Activated T-cell treated with anti-CD3 and anti-CD28 coated beads, Interleukin-2, amount 50 U/mL, for 4 hours (primary cell): ENCODE results near the gene EREG. TPM values are rescaled to one million over a fixed set of nuclear protein-coding genes. Genes with fewer than 3 reads are reported as not detected.
A peak's percentile ranks its signal among the peaks of the same experiment; 100 is the strongest.
"Not testable (repeated sequence)": the region's sequence is repeated elsewhere in the genome, so short reads cannot be mapped to it uniquely, and the experiment has no call there.

Source experiments
- ATAC-seq, 2 donors: fragments of 200-7000 bp; cut with Tn5 transposase; one replicate each; pipeline ENCODE4 v1.10.0; 2021
- DNase-seq: peaks from one replicate; pipeline ENCODE4 v3.0.0-alpha.2; 2020
- H3K27me3 Mint-ChIP-seq: one replicate; pipeline ENCODE4 v1.8.0; 2021; ENCODE audit warnings: low read depth, mixed read lengths
- H3K36me3 Mint-ChIP-seq: one replicate; pipeline ENCODE4 v1.8.0; 2022; ENCODE audit warnings: mixed read lengths; ENCODE audit not compliant: insufficient read depth
- H3K4me1 Mint-ChIP-seq: one replicate; pipeline ENCODE4 v1.8.0; 2021; ENCODE audit warnings: low read depth, mixed read lengths
- H3K4me3 Mint-ChIP-seq: one replicate; pipeline ENCODE4 v1.8.0; 2021; ENCODE audit warnings: mild to moderate bottlenecking, moderate library complexity, mixed read lengths
- H3K9me3 Mint-ChIP-seq: one replicate; pipeline ENCODE4 v1.8.0; 2021; ENCODE audit warnings: mixed read lengths
- total RNA-seq, 3 donors: library from RNA; stranded (reverse); gene quantifications; one replicate each; pipeline ENCODE4 v1.2.1, GENCODE V29; 2021

EREG gene
- total RNA-seq, 3 donors from 2014 or later: 0.13 to 0.63 (median 0.54) TPM

DNA sequence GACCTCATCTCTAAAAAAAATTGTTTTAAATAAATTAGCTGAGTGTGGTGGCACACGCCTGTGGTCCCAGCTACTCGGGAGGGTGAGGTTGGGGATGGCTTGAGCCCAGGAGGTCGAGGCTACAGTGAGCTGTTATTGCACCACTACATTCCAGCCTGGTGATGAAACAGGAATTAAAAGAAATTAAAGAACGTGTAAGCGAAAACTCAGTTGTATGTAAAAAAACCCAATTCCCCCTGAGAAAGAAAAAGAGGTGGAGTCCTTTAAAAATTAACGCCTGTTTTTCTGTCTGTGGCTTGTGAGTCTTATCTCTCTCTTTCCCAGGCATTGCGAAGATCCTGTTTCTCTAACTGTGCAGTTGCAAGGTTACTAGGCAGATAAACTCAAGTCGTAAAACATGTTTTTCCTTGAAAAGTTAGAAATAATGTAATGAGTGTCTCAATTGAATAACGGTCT, 34.6 kb upstream of the EREG start:
- H3K27me3 Mint-ChIP-seq: peaks cover 10% of the 10 kb centered on the region
- no peaks in the 10 kb centered on the region for H3K4me1 Mint-ChIP-seq
- H3K36me3 Mint-ChIP-seq: no peaks in the 10 kb centered on the region
- no peak for ATAC-seq
- DNase-seq: no peak
- H3K4me3 Mint-ChIP-seq: no peak overlapping the region
- H3K9me3 Mint-ChIP-seq: no peaks in the 10 kb centered on the region

GRCh38 chr4:74331252-74331651, 33.7 kb upstream of the EREG start:
- H3K27me3 Mint-ChIP-seq: peaks cover 9% of the 10 kb centered on the region
- DNase-seq (no peak), ATAC-seq (no peak)
- H3K9me3 Mint-ChIP-seq: no peaks in the 10 kb centered on the region
- no peaks in the 10 kb centered on the region for H3K4me1 Mint-ChIP-seq
- H3K4me3 Mint-ChIP-seq: no peak overlapping the region
- H3K36me3 Mint-ChIP-seq: no peaks in the 10 kb centered on the region

DNA sequence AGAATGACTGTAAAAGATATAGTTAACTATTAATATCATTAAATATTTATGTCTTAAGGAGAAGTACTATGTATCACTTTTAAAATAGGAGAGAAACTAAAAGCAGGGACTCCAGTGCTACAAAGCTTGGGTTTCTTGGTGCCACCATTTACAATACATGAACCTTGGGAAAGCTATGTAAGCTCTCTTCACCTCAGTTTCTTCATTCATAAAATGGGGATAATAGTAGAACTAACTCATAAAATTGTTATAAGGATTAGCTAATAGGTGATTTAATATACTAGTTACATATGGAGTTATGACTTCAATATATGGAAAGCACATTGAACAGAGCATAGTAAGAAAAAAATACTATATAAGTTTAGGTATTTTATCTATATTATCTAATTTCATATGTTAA, 33.0 kb upstream of the EREG start:
- H3K27me3 Mint-ChIP-seq: peaks cover 9% of the 10 kb centered on the region
- no peaks in the 10 kb centered on the region for H3K9me3 Mint-ChIP-seq
- ATAC-seq (no peak), DNase-seq (no peak)
- no peaks in the 10 kb centered on the region for H3K4me1 Mint-ChIP-seq
- H3K4me3 Mint-ChIP-seq: no peak overlapping the region
- no peaks in the 10 kb centered on the region for H3K36me3 Mint-ChIP-seq

DNA sequence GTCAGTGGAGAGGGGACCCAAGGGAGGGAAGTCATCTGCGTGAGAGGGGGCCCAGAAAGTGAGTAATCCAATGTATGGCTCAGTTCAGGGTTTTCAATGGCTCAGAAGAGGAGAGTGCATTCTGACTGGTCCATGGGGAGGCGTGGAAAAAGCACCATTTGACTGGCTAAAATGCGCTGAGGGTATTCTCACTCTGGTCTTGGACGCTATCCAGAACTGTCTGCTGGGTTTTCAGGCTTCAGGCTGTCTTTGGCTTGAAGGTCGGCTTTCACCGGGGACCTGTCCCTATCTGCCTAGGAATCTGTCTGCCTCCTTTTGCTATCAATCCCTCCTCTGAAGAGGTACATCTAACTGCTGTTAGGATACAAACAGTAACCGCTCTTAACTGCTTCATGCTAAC, 30.3 kb upstream of the EREG start:
- ATAC-seq: no peak
- DNase-seq: no peak
- Mint-ChIP-seq H3K9me3 (no peaks in the 10 kb centered on the region), H3K4me1 (no peaks in the 10 kb centered on the region), H3K27me3 (peaks cover 2% of the 10 kb centered on the region), H3K4me3 (no peak overlapping the region), H3K36me3 (no peaks in the 10 kb centered on the region)

DNA sequence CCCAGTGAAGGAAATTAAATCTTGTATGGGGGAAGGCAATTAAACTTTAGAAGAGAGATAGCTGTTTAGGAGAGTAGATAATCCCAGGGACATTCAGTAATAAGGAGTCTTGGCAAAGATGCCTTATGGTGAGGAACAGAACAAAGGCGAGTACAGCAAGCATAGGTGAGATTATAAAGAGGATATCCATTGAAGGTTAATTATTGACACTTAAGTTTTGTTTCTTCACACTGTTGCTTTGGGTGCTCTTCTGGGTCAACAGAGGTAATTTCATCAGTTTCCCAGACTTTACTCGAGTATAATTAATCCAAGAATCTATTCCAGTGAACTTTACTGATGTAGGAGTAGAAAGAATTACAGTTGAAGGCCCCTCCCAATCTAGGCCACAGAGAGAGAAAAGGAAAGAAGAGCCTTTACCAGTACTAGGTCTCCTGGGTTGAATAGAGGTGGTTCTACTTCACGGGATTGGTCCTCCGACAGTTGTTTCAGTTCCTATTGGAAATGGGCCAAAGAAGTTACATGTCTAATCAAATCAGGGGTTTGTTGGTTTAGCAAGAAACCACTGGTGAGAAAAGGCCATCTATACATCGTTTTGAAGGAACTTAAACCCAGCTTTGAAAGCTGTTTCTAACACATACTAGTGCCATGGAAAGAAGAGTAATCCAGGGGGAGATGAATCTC, 29.5 kb upstream of the EREG start:
- ATAC-seq (no peak), DNase-seq (no peak)
- no peak overlapping the region for H3K4me3 Mint-ChIP-seq
- H3K4me1 Mint-ChIP-seq: no peaks in the 10 kb centered on the region
- H3K36me3 Mint-ChIP-seq: no peaks in the 10 kb centered on the region
- peaks cover 2% of the 10 kb centered on the region for H3K27me3 Mint-ChIP-seq
- H3K9me3 Mint-ChIP-seq: no peaks in the 10 kb centered on the region

DNA sequence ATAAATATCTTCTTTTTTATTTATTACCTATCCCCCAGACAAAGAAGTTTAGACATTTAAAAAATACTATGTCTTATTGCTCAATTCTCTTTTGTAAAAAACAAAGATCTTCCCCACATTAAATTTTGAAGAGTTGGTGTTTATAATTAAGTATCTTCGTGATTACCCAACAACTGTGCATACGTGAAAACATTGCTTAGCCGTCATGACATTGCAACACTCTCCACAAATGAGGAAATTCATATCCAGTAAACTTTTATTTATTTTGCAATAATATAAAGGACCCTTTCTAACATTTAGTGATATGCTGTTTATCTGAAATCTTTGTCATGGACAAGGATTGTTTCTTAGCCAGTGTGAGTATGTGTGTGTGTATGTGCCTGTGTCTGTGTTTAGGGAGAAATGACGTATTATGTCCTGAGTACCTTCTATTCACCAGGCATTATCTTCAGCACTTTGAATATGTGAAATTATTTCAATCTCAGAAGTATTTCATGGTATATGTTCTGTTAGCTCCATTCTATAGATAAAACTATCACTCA, 26.1 kb upstream of the EREG start:
- H3K9me3 Mint-ChIP-seq: peaks cover 8% of the 10 kb centered on the region
- no peak for ATAC-seq
- no peaks in the 10 kb centered on the region for H3K4me1 Mint-ChIP-seq
- H3K4me3 Mint-ChIP-seq: no peak overlapping the region
- H3K36me3 Mint-ChIP-seq: no peaks in the 10 kb centered on the region
- no peak for DNase-seq
- peaks cover 2% of the 10 kb centered on the region for H3K27me3 Mint-ChIP-seq

DNA sequence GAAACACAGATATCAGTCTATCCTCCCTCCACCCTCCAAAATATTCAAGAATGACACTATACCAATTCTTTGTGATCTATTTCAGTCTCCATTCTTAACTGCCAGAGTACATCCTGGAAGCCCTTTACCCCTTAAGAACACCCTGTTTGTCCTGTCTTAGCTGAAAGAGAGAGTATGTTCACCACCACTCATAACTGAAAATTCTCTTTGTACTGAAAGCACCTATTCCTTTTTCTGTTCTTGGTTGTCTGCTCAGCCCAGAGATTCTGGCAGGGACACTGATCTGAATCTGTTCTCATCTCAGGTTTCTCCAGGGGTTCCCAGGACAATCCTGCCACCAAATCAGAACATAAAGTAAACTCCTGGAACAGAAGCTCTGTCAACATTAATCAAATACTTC, 25.4 kb upstream of the EREG start:
- H3K36me3 Mint-ChIP-seq: no peaks in the 10 kb centered on the region
- no peaks in the 10 kb centered on the region for H3K4me1 Mint-ChIP-seq
- ATAC-seq: no peak

DNA sequence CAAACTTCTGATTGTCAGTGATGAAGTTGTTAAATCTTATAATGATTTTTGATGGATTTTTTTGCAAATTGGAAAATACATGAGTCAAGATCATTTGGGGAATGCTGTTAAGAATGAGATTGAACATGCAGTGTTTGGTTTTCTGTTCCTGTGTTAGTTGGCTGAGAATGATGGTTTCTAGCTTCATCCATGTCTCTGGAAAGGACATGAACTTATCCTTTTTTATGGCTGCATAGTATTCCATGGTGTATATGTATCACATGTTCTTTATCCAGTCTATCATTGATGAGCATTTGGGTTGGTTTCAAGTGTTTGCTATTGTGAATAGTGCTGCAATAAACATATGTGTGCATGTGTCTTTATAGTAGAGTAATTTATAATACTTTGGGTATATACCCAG, 24.5 kb upstream of the EREG start:
- DNase-seq, ATAC-seq, H3K4me1 Mint-ChIP-seq, H3K36me3 Mint-ChIP-seq, H3K27me3 Mint-ChIP-seq, H3K4me3 Mint-ChIP-seq: not testable (repeated sequence)
- peaks cover 19% of the 10 kb centered on the region for H3K9me3 Mint-ChIP-seq

More for the DNA sequence above, 25.4 kb upstream of the EREG start:
- no peaks in the 10 kb centered on the region for H3K27me3 Mint-ChIP-seq
- no peak for DNase-seq
- H3K4me3 Mint-ChIP-seq: no peak overlapping the region
- peaks cover 12% of the 10 kb centered on the region for H3K9me3 Mint-ChIP-seq

GRCh38 chr4:74344031-74344430, 20.9 kb upstream of the EREG start:
- no peak for DNase-seq
- Mint-ChIP-seq H3K4me1 (no peaks in the 10 kb centered on the region), H3K27me3 (peaks cover 3% of the 10 kb centered on the region), H3K36me3 (no peaks in the 10 kb centered on the region), H3K4me3 (no peak overlapping the region), H3K9me3 (peaks cover 20% of the 10 kb centered on the region)
- no peak for ATAC-seq

- DNase-seq: no peak
- no peaks in the 10 kb centered on the region for H3K36me3 Mint-ChIP-seq
- ATAC-seq: no peak
- H3K9me3 Mint-ChIP-seq: no peaks in the 10 kb centered on the region
- peaks cover 7% of the 10 kb centered on the region for H3K27me3 Mint-ChIP-seq
- no peaks in the 10 kb centered on the region for H3K4me1 Mint-ChIP-seq
- no peak overlapping the region for H3K4me3 Mint-ChIP-seq
Measured at GRCh38 chr4:74353858-74354257, 11.1 kb upstream of the EREG start.

DNA sequence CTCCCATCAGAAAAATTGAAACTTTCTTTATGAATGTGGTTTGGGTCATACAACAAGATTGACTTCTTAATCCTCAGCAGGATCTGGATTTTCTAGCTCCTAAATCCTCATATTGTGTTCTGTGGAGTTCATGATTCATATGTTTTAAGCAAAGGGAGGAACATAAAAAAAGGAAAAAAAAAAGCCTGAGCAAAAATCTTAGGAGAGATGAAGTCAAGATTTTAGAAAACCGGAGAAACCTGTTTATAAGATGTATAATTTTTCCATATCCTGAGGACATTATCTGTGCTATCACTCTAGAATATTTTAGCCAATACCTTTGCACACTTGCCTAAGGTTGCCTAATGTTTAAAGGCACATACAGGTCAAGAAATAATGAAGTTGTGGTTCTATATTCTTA, 7.0 kb upstream of the EREG start:
- DNase-seq: no peak
- Mint-ChIP-seq H3K4me3 (no peak overlapping the region), H3K9me3 (no peaks in the 10 kb centered on the region), H3K36me3 (no peaks in the 10 kb centered on the region), H3K4me1 (no peaks in the 10 kb centered on the region), H3K27me3 (peaks cover 13% of the 10 kb centered on the region)
- ATAC-seq: no peak

GRCh38 chr4:74361671-74362070, 3.3 kb upstream of the EREG start:
- ATAC-seq (no peak), DNase-seq (no peak)
- peaks cover 30% of the 10 kb centered on the region for H3K27me3 Mint-ChIP-seq
- H3K4me1 Mint-ChIP-seq: peaks cover 11% of the 10 kb centered on the region
- H3K4me3 Mint-ChIP-seq: no peak overlapping the region
- H3K9me3 Mint-ChIP-seq: no peaks in the 10 kb centered on the region
- H3K36me3 Mint-ChIP-seq: no peaks in the 10 kb centered on the region

DNA sequence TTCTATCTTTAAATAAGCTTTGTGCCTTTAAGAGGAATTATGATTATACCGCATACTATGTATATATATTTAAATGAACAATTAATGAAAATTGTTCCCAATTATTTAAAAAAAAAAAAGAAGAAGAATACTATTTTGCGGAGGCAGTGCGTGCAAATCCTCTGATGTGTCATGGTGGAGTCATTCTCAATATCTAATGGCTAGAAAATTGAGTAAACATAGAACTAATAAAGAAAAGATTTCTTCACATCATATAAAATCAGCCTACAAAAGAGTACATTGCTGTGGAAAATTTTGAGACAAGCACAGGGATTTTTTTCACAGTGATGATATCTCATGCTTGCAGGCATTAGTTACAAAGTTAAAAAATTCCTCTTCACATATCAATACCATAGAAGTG, 2.6 kb upstream of the EREG start:
- Mint-ChIP-seq H3K4me3 (no peak overlapping the region), H3K27me3 (peaks cover 30% of the 10 kb centered on the region)

GRCh38 chr4:74364256-74364651, 691 bp upstream of the EREG start:
- Mint-ChIP-seq H3K9me3 (no peaks in the 10 kb centered on the region), H3K36me3 (no peaks in the 10 kb centered on the region), H3K4me3 (peak overlapping the region; percentile 60), H3K4me1 (peaks cover 11% of the 10 kb centered on the region), H3K27me3 (peaks cover 28% of the 10 kb centered on the region)
- DNase-seq (no peak), ATAC-seq (no peak)

More for the DNA sequence above, 2.6 kb upstream of the EREG start:
- DNase-seq (no peak), ATAC-seq (no peak)
- Mint-ChIP-seq H3K36me3 (no peaks in the 10 kb centered on the region), H3K4me1 (peaks cover 11% of the 10 kb centered on the region), H3K9me3 (no peaks in the 10 kb centered on the region)

DNA sequence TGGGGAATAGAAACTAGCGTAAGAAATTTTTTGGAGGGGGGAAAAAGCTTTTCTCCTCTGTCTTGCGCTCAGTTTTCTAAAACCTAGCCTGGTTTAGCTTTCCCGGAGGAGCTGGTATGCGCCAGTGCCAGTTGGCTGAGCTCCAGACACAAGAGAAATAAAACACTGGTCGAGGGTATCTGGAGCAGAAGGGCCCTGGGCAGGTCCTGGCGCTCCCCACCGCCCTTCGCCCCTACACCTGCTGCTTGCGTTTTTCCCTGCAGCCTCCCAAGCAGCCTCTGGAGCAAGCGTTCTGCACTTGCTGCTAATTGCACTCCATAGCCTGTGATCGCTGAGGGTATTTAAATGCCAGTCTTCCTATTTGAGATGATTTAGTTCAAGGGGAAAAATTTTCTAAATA, 816 bp downstream of the EREG start:
- DNase-seq (no peak), ATAC-seq (no peak)
- H3K36me3 Mint-ChIP-seq: no peaks in the 10 kb centered on the region
- H3K4me1 Mint-ChIP-seq: peaks cover 11% of the 10 kb centered on the region
- no peak overlapping the region for H3K4me3 Mint-ChIP-seq
- peaks cover 27% of the 10 kb centered on the region for H3K27me3 Mint-ChIP-seq
- no peaks in the 10 kb centered on the region for H3K9me3 Mint-ChIP-seq
